ENCODE results near the gene RBM19.

GRCh38 chr12:113965951-113966797 lies at the start of gene RBM19:
- peak in 2 of 3 donors; percentile 57 to 80 for TF ChIP-seq CTCF (IDR thresholded peaks at IDR 0.05)
- TF ChIP-seq POLR2A (IDR thresholded peaks at IDR 0.05): no peak

Data from lower leg skin (tissue), 3 donors.